Osteocyte (in vitro differentiated cells): ENCODE data around the gene ZSCAN20. TPM values are rescaled to one million over a fixed set of nuclear protein-coding genes. Genes with fewer than 3 reads are reported as not detected.

ENCODE experiments used
- DNase-seq: peaks from one replicate; pipeline ENCODE4 v3.0.0; 2021; ENCODE audit warnings: mixed read lengths; ENCODE audit not compliant: unreplicated experiment; ENCODE audit errors: extremely low spot score
- H3K27ac Mint-ChIP-seq: one replicate; pipeline ENCODE4 v1.8.0; 2021; ENCODE audit warnings: mild to moderate bottlenecking, mixed read lengths; ENCODE audit not compliant: unreplicated experiment
- H3K27me3 Mint-ChIP-seq: one replicate; pipeline ENCODE4 v1.8.0; 2021; ENCODE audit warnings: mixed read lengths; ENCODE audit not compliant: unreplicated experiment
- H3K36me3 Mint-ChIP-seq: one replicate; pipeline ENCODE4 v1.8.0; 2021; ENCODE audit warnings: mixed read lengths; ENCODE audit not compliant: unreplicated experiment
- H3K4me1 Mint-ChIP-seq: one replicate; pipeline ENCODE4 v1.8.0; 2021; ENCODE audit warnings: mixed read lengths; ENCODE audit not compliant: unreplicated experiment
- H3K4me3 Mint-ChIP-seq: one replicate; pipeline ENCODE4 v1.8.0; 2021; ENCODE audit warnings: mild to moderate bottlenecking, moderate library complexity, mixed read lengths; ENCODE audit not compliant: unreplicated experiment
- H3K9me3 Mint-ChIP-seq: one replicate; pipeline ENCODE4 v1.8.0; 2021; ENCODE audit warnings: mixed read lengths; ENCODE audit not compliant: unreplicated experiment
- total RNA-seq: library from RNA; stranded (reverse); gene quantifications from 2 replicates; pipeline ENCODE4 v1.2.1, GENCODE V29; 2021
- TF ChIP-seq, protein P1 (sequence below): fragments of 200-600 bp; sonication (generic); IDR thresholded peaks from 2 replicates; pipeline ENCODE4 v1.5.0; 2021; ENCODE audit warnings: antibody characterized with exemption, mild to moderate bottlenecking, moderate library complexity

The ZSCAN20 gene
- total RNA-seq, 1 donor from 2014 or later: 7.3 TPM

DNA sequence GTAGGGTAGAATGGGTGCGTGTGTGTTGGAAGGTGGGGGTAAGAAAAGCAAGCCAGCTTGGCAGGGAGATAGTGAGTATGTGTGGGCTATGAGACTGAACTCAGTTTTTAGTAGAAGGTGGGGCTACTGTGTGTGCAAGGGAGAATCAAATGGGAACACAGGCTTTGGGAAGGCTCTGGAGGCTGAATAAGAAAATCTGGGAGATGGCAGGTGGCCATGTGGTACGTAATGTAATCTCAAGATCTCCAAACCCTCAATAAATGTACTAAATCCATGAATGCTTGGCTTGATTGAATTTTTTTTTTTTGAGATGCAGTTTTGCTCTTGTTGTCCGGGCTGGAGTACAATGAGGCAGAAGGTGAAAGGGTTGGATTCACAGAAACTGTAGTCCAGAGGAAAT lies 3.5 kb upstream of the ZSCAN20 start:
- Mint-ChIP-seq H3K27me3 (no peaks in the 10 kb centered on the region), H3K36me3 (no peaks in the 10 kb centered on the region), H3K27ac (no peak overlapping the region), H3K4me1 (peaks cover 32% of the 10 kb centered on the region), H3K9me3 (no peaks in the 10 kb centered on the region), H3K4me3 (no peak overlapping the region)
- TF ChIP-seq, protein P1, sequence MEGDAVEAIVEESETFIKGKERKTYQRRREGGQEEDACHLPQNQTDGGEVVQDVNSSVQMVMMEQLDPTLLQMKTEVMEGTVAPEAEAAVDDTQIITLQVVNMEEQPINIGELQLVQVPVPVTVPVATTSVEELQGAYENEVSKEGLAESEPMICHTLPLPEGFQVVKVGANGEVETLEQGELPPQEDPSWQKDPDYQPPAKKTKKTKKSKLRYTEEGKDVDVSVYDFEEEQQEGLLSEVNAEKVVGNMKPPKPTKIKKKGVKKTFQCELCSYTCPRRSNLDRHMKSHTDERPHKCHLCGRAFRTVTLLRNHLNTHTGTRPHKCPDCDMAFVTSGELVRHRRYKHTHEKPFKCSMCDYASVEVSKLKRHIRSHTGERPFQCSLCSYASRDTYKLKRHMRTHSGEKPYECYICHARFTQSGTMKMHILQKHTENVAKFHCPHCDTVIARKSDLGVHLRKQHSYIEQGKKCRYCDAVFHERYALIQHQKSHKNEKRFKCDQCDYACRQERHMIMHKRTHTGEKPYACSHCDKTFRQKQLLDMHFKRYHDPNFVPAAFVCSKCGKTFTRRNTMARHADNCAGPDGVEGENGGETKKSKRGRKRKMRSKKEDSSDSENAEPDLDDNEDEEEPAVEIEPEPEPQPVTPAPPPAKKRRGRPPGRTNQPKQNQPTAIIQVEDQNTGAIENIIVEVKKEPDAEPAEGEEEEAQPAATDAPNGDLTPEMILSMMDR: no peak
- DNase-seq: no peak

DNA sequence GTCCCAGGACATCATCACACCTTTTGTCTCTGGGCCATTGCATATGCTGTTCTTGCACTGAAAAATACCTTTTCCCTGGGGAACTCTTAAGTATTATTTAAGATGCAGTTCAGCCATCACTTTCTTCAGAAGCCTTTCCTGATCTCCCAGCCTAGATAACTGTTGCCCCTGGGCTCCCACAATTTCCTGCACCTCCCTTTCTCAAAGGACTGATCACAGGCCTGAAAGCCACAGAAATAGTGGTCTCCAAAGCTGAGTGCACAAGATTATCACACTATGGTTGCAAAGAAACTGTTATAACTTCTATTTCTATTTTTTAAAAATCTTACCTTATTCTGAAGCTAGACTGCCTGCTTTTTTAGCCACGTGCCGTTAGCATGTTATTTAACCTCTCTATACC lies 2.8 kb upstream of the ZSCAN20 start:
- H3K9me3 Mint-ChIP-seq: no peaks in the 10 kb centered on the region
- DNase-seq: no peak
- H3K4me1 Mint-ChIP-seq: peaks cover 32% of the 10 kb centered on the region

DNA sequence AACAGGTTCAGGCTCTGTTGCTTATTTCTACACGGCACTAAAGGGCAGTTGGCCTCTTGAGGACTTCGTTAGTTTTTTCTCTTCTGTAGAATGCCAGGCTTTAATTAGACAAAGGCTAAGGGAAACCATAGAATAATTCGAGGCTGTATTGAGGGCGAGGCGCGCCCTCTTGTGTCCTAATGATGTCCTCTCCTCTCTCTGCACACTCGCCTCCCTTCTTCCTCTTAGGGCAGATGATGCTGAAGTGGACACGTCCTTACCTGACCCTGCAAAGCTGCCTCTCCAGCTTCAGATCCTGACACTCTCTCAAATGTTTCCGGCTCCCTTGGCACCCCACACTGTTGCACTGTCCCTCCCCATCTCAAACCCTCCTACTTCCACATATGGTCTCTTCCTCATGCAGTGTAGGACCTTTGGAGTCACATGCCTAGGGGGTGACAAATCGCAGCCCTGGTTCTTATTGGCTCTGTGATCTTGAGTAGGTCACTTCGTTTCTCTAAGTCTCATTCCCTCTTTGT lies 1.9 kb upstream of the ZSCAN20 start:
- H3K4me1 Mint-ChIP-seq: peaks cover 32% of the 10 kb centered on the region
- peak overlapping the region; percentile 47 for H3K27ac Mint-ChIP-seq
- H3K27me3 Mint-ChIP-seq: no peaks in the 10 kb centered on the region
- TF ChIP-seq, protein P1: peak; percentile 94
- DNase-seq: peak; percentile 87
- no peak overlapping the region for H3K4me3 Mint-ChIP-seq
- no peaks in the 10 kb centered on the region for H3K9me3 Mint-ChIP-seq
- no peaks in the 10 kb centered on the region for H3K36me3 Mint-ChIP-seq

More for the DNA sequence above, 2.8 kb upstream of the ZSCAN20 start:
- no peak overlapping the region for H3K27ac Mint-ChIP-seq
- TF ChIP-seq, protein P1: no peak
- no peaks in the 10 kb centered on the region for H3K36me3 Mint-ChIP-seq
- H3K27me3 Mint-ChIP-seq: no peaks in the 10 kb centered on the region
- no peak overlapping the region for H3K4me3 Mint-ChIP-seq

DNA sequence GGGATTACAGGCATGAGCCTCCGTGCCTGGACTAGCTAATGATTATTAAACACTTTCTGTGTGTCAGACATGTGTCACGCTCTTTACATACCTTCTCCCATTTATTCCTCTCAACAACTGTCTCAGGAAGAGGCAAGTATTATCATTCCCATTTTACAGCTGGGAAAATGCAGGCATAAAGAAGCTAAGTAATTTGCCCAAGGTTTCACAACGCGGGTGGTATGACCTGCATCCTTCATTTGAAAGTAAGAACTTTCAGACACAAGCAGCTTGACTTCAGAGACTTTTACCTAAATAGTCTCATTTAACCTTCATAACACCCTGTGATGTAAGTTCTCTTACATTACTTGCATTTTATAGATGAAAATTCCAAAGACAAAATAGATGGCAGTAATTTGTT lies 1.0 kb upstream of the ZSCAN20 start:
- TF ChIP-seq, protein P1: no peak
- DNase-seq: no peak
- no peaks in the 10 kb centered on the region for H3K27me3 Mint-ChIP-seq
- no peak overlapping the region for H3K27ac Mint-ChIP-seq
- no peaks in the 10 kb centered on the region for H3K36me3 Mint-ChIP-seq
- H3K4me3 Mint-ChIP-seq: no peak overlapping the region
- H3K9me3 Mint-ChIP-seq: no peaks in the 10 kb centered on the region
- peaks cover 32% of the 10 kb centered on the region for H3K4me1 Mint-ChIP-seq

DNA sequence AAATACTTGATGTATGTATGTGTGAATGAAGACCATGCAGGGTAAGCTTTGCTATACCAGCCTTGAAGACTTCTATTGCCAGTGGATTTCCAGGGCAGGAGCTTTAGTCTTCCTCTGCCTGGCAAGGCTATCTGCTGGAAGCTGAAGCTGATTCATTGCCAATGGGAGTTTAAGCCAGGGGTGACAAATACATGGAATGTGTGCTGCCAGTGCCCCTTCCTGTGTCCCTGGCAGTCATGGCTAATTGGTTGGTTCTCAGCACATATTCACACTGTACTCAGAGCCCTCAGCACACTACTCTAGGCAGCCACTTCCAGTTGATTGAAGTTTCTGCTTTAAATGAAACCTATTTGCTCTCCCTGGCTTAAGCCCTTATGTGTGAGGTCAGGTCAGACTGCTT lies 1.5 kb downstream of the ZSCAN20 start:
- Mint-ChIP-seq H3K27me3 (no peaks in the 10 kb centered on the region), H3K4me3 (peak overlapping the region; percentile 90), H3K9me3 (no peaks in the 10 kb centered on the region), H3K4me1 (peaks cover 23% of the 10 kb centered on the region), H3K27ac (no peak overlapping the region), H3K36me3 (peaks cover 3% of the 10 kb centered on the region)
- TF ChIP-seq, protein P1: no peak
- peak; percentile 23 for DNase-seq
